IPS-11a (cell line): ENCODE results near the gene CAPN8.

Source experiments
- H3K4me3 ChIP-seq: one replicate; pipeline ENCODE4 v1.5.1; 2013; ENCODE audit warnings: low read depth, low read length, control low read depth

The CAPN8 gene

DNA sequence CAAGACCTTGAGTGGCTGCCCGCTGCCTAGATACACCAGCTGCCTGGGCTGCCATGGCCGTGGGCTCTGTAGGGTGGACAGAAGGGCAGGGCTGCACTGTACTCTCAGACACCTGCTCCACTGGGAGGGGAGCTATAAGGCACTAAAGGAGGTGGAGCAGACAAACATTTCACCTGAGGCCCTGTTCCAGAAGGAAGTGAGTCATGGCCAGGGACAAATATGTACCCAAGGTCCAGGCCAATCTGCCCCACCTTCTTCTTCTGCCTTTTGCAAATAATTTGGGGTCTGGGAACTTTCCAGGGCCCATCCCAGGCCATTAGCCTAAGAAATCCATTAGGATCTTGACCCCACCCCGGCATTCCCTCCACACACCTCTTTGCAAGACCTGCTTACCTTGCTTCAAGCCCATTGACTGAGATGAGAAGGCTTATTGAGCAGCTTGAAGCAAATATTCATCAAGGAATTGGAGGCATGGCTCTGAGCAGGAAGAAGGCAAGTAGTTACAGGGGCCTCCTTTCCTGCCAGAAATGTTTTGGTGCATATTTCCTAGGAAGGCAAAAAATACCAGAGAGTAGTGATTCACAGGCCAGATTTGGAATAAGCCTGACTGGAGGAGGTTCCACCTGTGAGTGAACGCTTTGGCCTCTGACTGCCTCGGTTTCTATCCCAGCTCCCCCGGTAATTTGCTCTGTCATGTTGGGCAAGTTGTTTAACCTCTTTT lies at the start of gene CAPN8:
TSS of gene CAPN8 (minus strand) at position 110 of the 721 bp plus-strand sequence. CDS start at position 55, 55 bp downstream.
- H3K4me3 ChIP-seq = no peak within 1 kb of the TSS

DNA sequence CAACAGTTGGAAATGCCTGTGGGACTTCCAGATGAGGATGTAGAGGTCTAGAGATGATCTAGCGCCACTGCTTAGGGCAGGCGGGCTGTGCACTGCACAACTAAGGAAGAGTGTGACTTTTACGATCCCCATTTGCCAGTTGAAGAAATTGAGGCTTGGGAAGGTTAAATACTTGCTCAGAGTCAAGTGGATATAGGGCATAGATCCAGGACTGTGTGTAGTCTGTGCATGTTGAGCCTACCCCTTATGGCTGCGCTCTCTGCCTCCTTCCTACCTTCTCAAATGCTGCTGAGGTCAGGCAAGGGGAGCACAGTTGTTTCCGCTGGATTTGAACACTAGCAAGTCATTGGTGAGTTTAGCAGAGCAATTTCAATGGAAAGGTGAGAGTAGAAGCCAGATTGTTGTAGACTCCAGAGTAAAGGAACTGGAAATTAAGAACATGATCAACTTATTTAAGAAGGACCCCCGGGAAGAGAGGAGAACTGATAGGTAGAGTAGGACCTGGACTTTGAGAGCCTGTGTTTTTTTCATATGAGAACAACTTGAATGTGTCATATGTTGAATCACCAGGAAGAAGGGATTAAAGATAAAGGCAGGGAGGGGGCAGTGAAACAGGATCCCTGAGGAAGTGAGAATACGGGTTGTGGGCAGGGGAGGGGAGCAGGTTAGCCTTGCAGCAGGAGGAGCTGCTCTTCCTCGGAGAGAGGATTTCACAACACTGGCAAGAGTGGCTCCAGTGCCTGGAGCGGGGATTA lies 49.5 kb upstream of the CAPN8 start:
- no peak overlapping the region for H3K4me3 ChIP-seq

DNA sequence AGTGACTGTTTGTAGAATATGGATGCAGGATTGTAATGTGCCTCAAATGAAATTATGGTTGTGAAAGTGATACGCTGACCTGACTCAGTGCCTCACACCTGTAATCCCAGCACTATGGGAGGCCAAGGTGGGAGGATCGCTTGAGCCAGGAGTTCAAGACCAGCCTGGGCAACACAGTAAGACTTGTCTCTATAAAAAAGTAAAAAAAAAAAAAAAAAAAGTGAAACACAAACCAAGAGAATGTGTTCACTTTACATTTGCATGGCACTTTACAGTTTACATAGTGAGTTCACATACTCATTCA lies 48.9 kb upstream of the CAPN8 start:
- no peak overlapping the region for H3K4me3 ChIP-seq

DNA sequence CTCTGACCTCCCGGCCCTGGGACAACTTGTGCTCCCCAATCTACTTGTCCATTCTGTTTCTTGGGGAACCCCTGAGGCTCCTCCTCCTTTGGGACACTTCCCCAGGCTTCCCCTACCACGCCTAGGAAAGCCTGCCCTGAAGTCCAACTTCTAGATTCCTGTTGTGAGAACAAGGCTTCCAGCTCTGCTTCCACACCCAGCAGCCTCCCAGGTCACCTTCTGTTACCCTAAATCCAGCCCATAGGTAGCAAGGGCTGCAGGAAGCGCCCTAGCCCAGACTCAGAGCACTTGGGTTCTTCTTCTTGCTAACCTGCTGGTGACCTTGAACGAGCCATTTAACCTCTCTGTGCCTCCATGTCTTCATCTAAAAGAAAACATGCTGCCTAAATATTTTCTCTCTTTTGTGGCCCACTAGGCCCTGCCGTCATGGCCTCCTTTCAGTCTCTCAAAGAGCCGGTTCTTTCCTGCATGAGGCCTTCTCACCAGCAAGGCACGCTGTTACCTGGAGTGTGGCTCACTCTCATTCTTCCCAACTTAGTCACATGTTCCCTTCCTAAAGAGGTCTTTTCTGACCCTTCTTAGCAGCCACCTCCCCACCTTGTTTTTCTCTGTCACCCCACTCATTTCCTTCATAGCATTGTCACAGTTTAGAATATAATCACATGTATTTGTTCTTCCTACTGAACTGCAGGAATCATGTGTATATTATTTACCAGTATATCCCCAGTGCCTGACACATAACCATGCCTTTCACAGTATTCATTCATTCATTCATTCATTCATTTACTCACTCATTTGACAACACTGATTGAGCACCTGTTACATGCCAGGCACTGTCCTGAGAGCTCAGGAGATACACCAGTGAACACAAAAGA lies 48.3 kb upstream of the CAPN8 start:
- no peak overlapping the region for H3K4me3 ChIP-seq

DNA sequence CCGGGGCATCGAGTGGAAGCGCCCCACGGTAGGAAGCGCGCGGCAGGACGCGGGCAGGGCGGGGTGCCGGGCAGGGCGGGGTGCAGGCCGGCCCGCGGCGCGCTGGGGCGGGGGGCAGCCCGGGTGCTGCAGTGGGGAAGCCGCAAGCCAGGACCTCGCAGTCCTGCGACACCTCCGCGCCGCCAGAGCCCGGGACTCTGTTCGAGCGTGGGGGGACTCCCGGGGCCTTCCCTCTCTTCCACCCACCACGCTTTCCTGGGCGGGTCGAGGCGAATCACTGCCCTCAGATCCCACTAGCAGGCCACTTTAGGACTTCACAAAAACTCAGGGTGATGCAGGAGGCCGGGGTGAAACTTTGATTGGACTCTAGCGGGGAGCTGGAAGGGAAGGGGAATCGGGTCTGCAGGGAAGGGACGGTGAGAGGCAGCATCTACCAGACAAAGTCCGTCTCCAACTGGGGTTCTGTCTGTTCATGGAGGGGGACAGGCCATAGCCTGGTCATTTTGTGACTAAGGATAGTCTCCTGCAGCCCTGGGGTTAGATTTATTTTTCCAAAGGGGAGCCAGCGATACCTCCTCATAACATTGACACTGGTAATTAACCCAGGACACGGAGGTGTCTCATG lies 47.5 kb upstream of the CAPN8 start:
- peak overlapping the region; percentile 59 for H3K4me3 ChIP-seq

DNA sequence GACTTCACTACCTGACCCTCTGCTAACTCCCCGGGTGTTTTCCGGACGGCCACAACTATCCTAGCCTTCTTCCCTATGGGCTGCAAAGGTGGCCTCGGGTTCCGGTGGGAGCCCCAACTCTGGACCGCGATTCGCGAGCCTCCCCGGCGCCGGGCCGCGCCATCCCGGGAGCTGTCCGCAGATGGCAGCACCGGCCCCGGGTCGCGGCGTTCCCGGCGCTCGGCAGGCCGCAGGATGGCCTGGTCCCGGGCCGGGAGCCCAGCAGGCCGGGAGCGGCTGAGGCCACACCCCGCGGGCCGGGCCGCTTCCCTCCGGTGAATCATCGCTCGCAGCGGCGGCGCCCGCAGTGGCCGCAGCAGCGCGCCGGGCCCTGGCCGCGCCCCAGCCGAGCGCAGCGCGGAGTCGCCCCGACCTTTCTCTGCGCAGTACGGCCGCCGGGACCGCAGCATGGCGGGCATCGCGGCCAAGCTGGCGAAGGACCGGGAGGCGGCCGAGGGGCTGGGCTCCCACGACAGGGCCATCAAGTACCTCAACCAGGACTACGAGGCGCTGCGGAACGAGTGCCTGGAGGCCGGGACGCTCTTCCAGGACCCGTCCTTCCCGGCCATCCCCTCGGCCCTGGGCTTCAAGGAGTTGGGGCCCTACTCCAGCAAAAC lies 46.8 kb upstream of the CAPN8 start, which contains the start of gene CAPN2:
TSS of gene CAPN2 (plus strand) at position 346 of the 656 bp plus-strand sequence. CDS start at position 448, 102 bp downstream.
- H3K4me3 ChIP-seq = peak within 1 kb of the TSS; percentile 59

DNA sequence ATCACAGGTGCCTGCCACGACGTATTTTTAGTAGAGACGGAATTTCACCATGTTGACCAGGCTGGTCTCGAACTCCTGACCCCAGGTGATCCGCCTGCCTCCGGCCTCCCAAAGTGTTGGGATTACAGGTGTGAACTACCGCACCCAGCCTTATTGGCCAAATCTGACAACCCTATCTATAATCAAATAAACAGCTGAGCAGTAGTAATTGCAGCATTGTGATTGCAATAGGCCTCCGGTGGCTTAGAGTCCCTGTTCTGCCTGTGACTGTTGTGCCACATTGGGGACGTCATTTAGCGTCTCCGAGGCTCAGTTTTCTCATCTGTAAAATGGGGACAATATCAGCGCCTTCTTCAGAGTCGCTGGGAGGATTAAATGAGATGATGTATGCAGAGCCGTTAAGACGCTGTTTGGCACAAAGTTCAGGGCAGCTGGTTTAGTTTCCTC lies 46.3 kb upstream of the CAPN8 start:
- H3K4me3 ChIP-seq = peak overlapping the region; percentile 9

DNA sequence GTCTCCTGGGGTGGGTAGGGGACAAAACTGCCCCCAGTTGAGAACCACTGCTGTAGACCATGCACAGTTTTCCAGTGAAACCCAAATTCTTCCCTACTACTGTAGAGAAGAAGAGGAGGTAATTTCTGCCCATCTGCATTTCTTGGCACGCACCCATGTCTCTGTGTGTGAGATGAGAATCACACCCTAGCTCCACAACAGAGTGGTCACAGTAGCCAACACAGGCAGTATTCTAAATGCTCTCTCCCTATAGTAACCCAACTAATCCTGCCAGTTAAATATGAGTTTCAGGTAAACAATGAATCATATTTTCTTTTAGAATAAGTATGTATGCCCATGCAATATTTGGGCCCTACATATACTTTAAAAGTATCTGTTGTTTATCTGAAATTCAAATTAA lies 45.7 kb upstream of the CAPN8 start:
- no peak overlapping the region for H3K4me3 ChIP-seq

DNA sequence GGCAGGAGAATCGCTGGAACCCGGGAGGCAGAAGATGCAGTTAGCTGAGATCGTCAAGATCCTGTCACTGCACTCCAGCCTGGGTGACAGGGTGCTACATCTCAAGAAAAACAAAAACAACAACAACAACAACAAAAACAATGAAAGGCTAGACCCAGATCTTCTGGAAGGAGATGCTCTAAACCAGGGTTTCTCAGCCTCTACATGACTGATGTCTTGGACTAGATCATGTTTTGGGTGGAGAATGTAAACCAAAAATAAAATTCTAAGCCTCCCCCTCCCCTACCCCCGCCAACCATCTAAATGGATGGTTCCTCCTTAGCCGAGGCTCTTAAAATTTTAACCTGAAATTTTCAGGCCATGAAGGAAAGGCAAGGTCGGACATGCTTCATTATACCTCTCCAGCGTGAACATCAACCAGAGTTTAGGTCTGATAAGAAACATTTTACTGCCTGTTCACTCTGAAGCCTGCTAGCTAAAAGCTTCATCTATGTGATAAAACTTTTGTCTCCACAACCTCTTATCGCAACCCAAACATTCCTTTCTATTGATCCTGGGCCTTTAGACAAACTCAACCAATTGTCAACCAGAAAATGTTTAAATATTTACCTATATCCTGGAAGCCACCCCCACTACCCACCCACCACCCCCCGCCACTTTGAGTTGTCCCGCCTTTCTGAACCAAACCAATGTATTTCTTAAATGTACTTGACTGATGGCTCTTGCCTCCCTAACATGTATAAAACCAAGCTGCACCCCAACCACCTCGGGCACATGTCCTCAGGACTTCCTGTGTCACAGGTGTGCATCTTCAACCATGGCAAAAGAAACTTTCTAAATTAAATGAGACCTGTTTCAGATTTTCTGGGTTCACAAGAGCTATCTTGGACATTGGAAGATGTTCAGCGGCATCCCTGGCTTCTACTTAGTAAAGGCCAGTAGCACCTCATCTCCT lies 45.0 kb upstream of the CAPN8 start:
- no peak overlapping the region for H3K4me3 ChIP-seq

DNA sequence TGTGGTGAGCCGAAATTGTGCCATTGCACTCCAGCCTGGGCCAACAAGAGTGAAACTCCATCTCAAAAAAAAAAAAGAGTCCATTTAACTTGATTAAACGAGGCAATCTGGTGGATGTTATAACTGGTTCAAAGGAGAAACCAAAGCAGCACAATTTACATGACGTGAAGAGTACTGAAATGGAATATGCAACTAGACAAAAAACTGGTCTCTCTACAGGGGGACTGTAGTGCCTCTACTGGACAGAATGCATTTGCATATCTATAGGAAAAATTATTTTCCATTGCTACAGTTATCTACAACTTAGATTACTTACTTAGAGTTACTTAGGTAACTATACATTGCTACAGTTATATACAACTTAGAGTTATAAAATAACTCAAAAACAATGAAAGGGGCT lies 44.1 kb upstream of the CAPN8 start:
- no peak overlapping the region for H3K4me3 ChIP-seq

DNA sequence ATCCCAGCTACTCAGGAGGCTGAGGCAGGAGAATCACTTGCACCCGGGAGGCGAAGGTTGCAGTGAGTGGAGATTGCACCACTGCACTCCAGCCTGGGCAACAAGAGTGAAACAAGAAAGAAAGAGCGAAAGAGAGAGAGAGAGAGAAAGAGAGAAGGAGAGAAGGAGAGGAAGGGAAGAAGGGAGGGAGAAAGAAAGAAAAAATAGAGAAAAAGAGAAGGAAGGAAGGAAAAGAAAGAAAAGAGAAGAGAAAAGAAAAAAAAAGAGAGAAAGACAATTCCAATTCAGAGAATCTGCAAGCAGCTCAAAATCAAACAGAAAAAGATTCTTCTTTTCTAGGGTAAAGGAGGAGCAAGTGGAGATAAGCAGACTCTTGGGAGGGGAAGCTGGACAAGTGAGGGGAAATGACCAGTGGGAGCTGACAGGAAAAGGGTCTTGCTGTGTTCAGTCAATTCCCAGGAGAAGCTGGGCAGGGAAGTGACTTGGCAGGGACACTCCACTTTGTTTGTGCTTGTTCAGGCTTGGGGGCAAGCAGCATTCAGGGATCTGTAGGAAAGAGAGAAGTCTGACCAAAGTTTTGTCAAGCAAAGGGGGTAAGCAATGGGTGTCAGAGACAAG lies 43.3 kb upstream of the CAPN8 start:
- H3K4me3 ChIP-seq = no peak overlapping the region

DNA sequence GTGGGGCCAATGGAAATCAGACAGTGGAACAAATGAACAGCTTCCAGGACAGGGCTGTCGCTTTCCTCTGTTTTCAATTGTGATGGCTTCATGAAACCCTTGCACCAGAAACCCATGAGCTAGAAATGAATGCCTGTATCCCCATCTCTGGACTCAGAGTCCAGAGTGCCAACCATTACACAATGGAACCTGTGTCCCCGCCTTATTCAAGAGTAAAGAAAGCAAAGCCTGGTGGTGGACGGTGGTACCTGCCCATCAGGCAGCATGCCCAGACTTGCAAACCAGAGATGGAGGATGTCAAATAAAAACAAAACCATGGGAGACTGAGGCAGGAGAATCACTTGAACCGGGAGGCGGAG lies 42.5 kb upstream of the CAPN8 start:
- H3K4me3 ChIP-seq = no peak overlapping the region

DNA sequence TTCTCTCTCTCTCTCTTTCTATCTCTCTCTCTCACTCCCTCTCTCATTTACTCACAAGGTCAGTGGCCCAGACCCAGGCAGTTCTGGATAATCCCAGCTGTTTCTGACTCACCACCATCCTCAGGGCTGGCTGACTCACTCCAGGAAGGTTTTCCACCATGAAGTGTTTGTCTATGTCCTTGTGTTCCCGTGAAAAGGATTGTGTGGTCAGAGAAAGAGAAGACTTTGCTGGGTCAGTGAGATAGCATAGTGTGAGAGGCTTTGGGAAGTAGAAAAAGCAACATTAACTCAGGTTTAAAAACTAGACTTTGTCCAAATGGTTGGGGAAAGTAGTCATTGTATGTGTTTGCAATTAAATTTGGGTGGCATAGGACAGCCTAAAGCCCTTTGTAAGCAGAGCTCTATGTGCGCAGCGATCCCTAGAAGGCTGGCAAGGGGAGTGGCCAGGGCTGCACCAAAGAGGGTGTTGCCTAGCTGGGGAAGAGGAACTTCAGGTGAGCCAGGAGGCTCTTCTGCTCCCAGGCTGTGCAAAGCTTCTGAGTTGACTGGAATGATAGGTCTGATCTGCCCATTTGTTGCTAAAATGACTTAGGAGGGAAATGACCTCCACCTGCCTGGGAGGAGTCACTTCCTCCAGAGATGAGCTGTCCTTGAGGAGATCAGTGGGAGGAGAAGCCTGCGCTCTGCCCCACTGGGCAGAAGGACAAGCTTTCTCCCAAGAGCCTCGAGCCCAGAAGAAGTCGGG lies 41.9 kb upstream of the CAPN8 start:
- no peak overlapping the region for H3K4me3 ChIP-seq

DNA sequence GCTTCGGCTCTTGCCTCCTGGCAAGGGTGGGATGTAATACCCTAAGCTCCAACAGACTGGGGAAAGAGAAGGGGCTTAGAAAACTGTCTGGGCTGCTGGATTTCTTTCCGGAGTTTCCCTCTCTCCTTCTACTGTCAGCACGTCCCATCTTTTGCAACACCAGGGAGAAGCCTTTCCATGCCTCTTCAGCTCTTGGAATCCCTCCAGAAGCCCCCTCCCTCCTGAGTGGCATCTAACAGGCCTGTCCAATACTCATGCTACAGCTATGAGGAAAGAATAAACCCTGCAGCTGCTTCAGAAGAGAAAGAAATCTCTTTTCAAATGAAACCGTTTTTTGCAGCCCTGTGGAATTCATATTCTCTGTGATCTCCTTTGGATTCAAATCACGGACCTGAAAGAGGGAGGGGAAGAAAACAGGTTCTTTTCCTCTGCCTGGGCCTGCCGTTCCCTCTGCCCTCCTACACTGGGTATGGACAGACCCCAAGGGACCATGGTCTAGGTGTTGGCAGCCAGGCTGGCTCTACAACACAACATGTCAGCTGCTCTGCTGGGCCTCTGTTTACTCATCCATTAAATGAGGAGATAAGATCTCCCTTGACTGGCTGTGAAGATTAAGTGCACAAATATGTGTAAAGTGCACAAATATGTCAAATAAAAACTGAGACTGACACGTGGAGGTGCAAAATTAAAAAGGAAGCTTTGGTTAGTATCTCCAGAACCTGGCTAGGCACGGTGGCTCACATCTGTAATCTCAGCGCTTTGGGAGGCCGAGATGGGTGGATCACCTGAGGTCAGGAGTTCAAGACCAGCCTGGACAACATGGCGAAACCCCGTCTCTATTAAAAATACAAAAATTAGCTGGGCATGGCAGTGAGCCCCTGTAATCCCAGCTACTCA lies 40.8 kb upstream of the CAPN8 start:
- no peak overlapping the region for H3K4me3 ChIP-seq

DNA sequence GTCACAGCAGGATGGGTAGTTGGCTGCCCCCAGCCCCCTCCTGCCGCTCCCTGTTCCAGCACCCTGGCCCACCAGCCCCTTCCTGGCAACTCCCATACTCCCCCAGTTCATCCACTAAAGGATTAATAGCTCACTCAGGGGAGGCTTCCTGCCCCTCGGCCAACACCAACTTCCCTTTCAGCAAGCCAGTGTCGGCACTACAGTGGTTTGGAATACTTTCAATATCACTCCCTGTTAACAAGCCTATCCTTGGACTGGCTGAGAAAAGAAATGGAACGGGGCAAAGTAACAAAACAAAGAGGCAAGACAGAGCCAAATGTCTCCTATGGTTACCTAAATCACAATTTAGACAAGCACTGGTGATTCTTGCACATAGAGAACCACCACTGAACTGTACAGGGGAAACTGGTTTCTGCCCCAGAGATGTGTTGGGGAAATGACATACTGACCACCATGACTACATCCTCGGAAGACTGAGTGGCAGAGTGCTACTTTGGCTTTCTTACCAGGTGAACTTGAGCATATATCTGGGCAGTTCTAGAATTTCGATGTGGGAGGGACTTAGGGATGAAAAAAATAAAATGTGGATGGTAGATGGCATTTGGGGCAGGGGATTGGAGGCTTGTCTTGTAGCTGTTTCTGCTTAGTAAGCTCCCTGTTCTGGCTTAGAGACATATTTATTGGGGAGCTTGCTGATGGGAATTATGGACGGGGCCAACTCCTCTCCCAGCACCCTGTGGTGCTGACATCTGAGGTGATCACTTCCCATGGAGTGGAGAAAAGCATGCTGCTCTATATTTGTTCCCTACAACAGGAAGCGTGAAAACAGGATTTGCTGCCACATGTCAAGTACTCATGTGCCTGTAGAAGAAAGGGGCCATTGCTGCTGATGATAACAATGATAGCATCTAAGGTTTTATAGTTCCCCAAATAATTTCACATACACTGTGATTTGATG lies 39.7 kb upstream of the CAPN8 start:
- no peak overlapping the region for H3K4me3 ChIP-seq

DNA sequence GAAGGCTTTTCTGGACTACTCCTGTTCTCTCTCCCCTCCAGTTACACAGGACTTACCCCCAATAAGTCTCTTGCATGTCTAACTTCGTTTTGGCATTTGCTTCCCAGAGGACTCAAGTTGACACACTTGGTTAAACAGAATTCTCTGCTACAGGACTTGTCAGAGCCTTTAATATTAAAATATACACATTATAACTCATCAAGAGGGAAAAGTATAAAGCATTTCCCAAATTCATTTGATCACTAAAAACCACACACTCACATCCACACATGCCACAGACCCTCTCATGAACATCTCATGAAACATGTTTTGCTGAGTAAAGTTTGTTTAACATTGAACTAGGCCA lies 38.1 kb upstream of the CAPN8 start:
- no peak overlapping the region for H3K4me3 ChIP-seq
